Natural killer cell (primary cell): ENCODE results near the gene ALS2. TPM values are rescaled to one million over a fixed set of nuclear protein-coding genes. Genes with fewer than 3 reads are reported as not detected.
"Not testable (repeated sequence)": the region's sequence is repeated elsewhere in the genome, so short reads cannot be mapped to it uniquely, and the experiment has no call there.

Source experiments
- ATAC-seq, 3 donors: fragments of 150-1000 bp in 2 of 3; fragments of 200-7000 bp in 1 of 3; cut with Tn5 transposase; 1 replicate in 1 of 3; 2 replicates in 2 of 3; pipeline ENCODE4 v1.10.0; 2021; ENCODE audit warnings: mild to moderate bottlenecking in 2 of 3, moderate library complexity in 2 of 3
- DNase-seq, 2 donors: peaks; one replicate each; pipeline versions ENCODE4 v3.0.0 to v3.0.0-alpha.2; 2013 to 2021; ENCODE audit warnings: mixed read lengths in 1 of 2
- H3K27ac ChIP-seq: one replicate; pipeline ENCODE4 v1.5.1; 2013; ENCODE audit warnings: mild to moderate bottlenecking, low read length
- H3K27me3 ChIP-seq: one replicate; pipeline ENCODE4 v1.6.1; 2013; ENCODE audit warnings: low read length; ENCODE audit not compliant: control insufficient read depth, insufficient read depth
- H3K36me3 ChIP-seq: one replicate; pipeline ENCODE4 v1.6.1; 2013; ENCODE audit warnings: low read length; ENCODE audit not compliant: control insufficient read depth, insufficient read depth
- H3K4me1 ChIP-seq: one replicate; pipeline ENCODE4 v1.6.1; 2013; ENCODE audit warnings: low read length; ENCODE audit not compliant: control insufficient read depth, insufficient read depth
- H3K4me3 ChIP-seq: one replicate; pipeline ENCODE4 v1.5.1; 2013; ENCODE audit warnings: low read length
- H3K9me3 ChIP-seq: one replicate; pipeline ENCODE4 v1.6.1; 2013; ENCODE audit warnings: low read length; ENCODE audit not compliant: control insufficient read depth, insufficient read depth
- H3K27ac Mint-ChIP-seq, 2 donors: one replicate each; pipeline ENCODE4 v1.8.0; 2022; ENCODE audit warnings: mild to moderate bottlenecking in 2 of 2, mixed read lengths in 2 of 2, moderate library complexity in 1 of 2
- H3K27me3 Mint-ChIP-seq, 2 donors: one replicate each; pipeline ENCODE4 v1.8.0; 2022; ENCODE audit warnings: low read depth in 2 of 2, mixed read lengths in 2 of 2
- H3K36me3 Mint-ChIP-seq: one replicate; pipeline ENCODE4 v1.8.0; 2022; ENCODE audit warnings: mixed read lengths
- H3K4me1 Mint-ChIP-seq, 2 donors: one replicate each; pipeline ENCODE4 v1.8.0; 2022; ENCODE audit warnings: mixed read lengths in 2 of 2
- H3K4me3 Mint-ChIP-seq: one replicate; pipeline ENCODE4 v1.8.0; 2022; ENCODE audit warnings: mild to moderate bottlenecking, moderate library complexity, mixed read lengths
- H3K9me3 Mint-ChIP-seq, 2 donors: one replicate each; pipeline ENCODE4 v1.8.0; 2022; ENCODE audit warnings: mixed read lengths in 2 of 2
- CTCF ChIP-seq: fragments of 200-600 bp; IDR thresholded peaks from one replicate; pipeline ENCODE4 v1.8.0; 2022; ENCODE audit warnings: antibody characterized with exemption
- WGBS: methylation state at CpG from one replicate; pipeline ENCODE4 v1.1.7; 2013; ENCODE audit warnings: missing lambda C conversion rate; ENCODE audit not compliant: insufficient coverage; 5-methylcytosine and 5-hydroxymethylcytosine counted together
- intact Hi-C: fragments of 100-400 bp; cut with micrococcal nuclease; formaldehyde crosslinking; loops from one replicate; pipeline ENCODE4 v1.14.2; 2022
- total RNA-seq, 4 donors: library from RNA; stranded (reverse); fragments of 120-200 nt in 1 of 4; gene quantifications; one replicate each; pipeline versions ENCODE4 v1.2.3 to v1.2.4, GENCODE V29; 2013 to 2022

ALS2 gene
- total RNA-seq, 3 donors from 2014 or later (not counting 1 experiment from before 2014, with no cell fraction given), result 15.0 to 28.6 (median 19.1) TPM

- Histone ChIP-seq H3K27ac (no peak overlapping the region), H3K36me3 (peaks cover 17% of the 10 kb centered on the region), H3K27me3 (no peaks in the 10 kb centered on the region), H3K4me1 (no peaks in the 10 kb centered on the region), H3K4me3 (no peak overlapping the region), H3K9me3 (no peaks in the 10 kb centered on the region)
- H3K27ac Mint-ChIP-seq, result no peak overlapping the region
- no peak overlapping the region for H3K4me3 Mint-ChIP-seq
- no peak for TF ChIP-seq CTCF
- no peaks in the 10 kb centered on the region for H3K27me3 Mint-ChIP-seq
- no peaks in the 10 kb centered on the region for H3K36me3 Mint-ChIP-seq
- H3K9me3 Mint-ChIP-seq, result no peaks in the 10 kb centered on the region
- intact Hi-C loops, result no loop called here
- H3K4me1 Mint-ChIP-seq, result no peaks in the 10 kb centered on the region
- ATAC-seq (no peak), DNase-seq (no peak)
These were observed 14.9 kb downstream of the ALS2 start for GRCh38 chr2:201765799-201766198.

- intact Hi-C loops, H3K4me1 Mint-ChIP-seq, H3K27me3 Mint-ChIP-seq, H3K27me3 ChIP-seq, DNase-seq, H3K27ac ChIP-seq, H3K4me3 Mint-ChIP-seq, H3K27ac Mint-ChIP-seq, H3K4me1 ChIP-seq, H3K4me3 ChIP-seq, H3K36me3 Mint-ChIP-seq, H3K9me3 Mint-ChIP-seq, ATAC-seq, H3K9me3 ChIP-seq: not testable (repeated sequence)
- WGBS, result 89% methylated on average over 4 of the region's 7 CpGs
- peaks cover 26% of the 10 kb centered on the region for H3K36me3 ChIP-seq
These were observed 16.3 kb downstream of the ALS2 start for GRCh38 chr2:201764469-201764868.

GRCh38 chr2:201761101-201761500, 19.6 kb downstream of the ALS2 start:
- H3K9me3 ChIP-seq, result no peaks in the 10 kb centered on the region
- no peak for TF ChIP-seq CTCF
- H3K4me3 ChIP-seq, result no peak overlapping the region
- Mint-ChIP-seq H3K36me3 (no peaks in the 10 kb centered on the region), H3K27me3 (no peaks in the 10 kb centered on the region), H3K27ac (no peak overlapping the region), H3K4me3 (no peak overlapping the region), H3K4me1 (no peaks in the 10 kb centered on the region), H3K9me3 (no peaks in the 10 kb centered on the region)
- H3K27ac ChIP-seq, result no peak overlapping the region
- ATAC-seq, result no peak
- no peak for DNase-seq
- H3K4me1 ChIP-seq, result no peaks in the 10 kb centered on the region
- H3K27me3 ChIP-seq, result no peaks in the 10 kb centered on the region
- WGBS, result 97% methylated on average over 4 of the region's 4 CpGs
- intact Hi-C loops, result no loop called here
- peaks cover 35% of the 10 kb centered on the region for H3K36me3 ChIP-seq

GRCh38 chr2:201759567-201759966, 21.2 kb downstream of the ALS2 start:
- no peaks in the 10 kb centered on the region for H3K27me3 Mint-ChIP-seq
- Histone ChIP-seq H3K4me3 (no peak overlapping the region), H3K27ac (no peak overlapping the region), H3K36me3 (peaks cover 28% of the 10 kb centered on the region), H3K4me1 (no peaks in the 10 kb centered on the region), H3K9me3 (no peaks in the 10 kb centered on the region), H3K27me3 (no peaks in the 10 kb centered on the region)
- no peak overlapping the region for H3K27ac Mint-ChIP-seq
- H3K4me1 Mint-ChIP-seq, result no peaks in the 10 kb centered on the region
- ATAC-seq (no peak), DNase-seq (no peak)
- intact Hi-C loops, result no loop called here
- H3K4me3 Mint-ChIP-seq, result no peak overlapping the region
- no peaks in the 10 kb centered on the region for H3K9me3 Mint-ChIP-seq
- H3K36me3 Mint-ChIP-seq, result no peaks in the 10 kb centered on the region
- TF ChIP-seq CTCF, result no peak
- no CpG with 5 or more reads among the region's 1 CpG for WGBS
